H1 (cell line): ENCODE results near the gene MAP1B. TPM values are rescaled to one million over a fixed set of nuclear protein-coding genes. Genes with fewer than 3 reads are reported as not detected.

Experiments
- CTCF ChIA-PET: fragments of 300-600 bp; sonication (Branson Sonifier 250); formaldehyde crosslinking; loops from one replicate; lab custom pipeline; 2021; ENCODE audit not compliant: partially characterized antibody; lab: Charles Lee
- POLR2A ChIA-PET: fragments of 300-600 bp; sonication (Branson Sonifier 250); formaldehyde crosslinking; loops from one replicate; lab custom pipeline; 2021; ENCODE audit warnings: inconsistent platforms; ENCODE audit not compliant: partially characterized antibody; lab: Charles Lee
- DNase-seq, 2 experiments: peaks; one replicate each; pipeline versions ENCODE4 v3.0.0 to v3.0.0-alpha.2; 2010 to 2022; ENCODE audit warnings: low spot score in 2 of 2, low read depth in 1 of 2, mixed read lengths in 1 of 2
- FAIRE-seq: peaks from 2 replicates; lab custom pipeline; 2011; peaks lifted over from hg19 to GRCh38; lab: Jason Lieb, UNC
- H2AFZ ChIP-seq: 2 replicates; pipeline ENCODE4 v1.8.1; 2012; ENCODE audit warnings: low read length, inconsistent platforms
- H2AK5ac ChIP-seq: 2 replicates; pipeline ENCODE4 v1.6.1; 2013; ENCODE audit warnings: low read depth, low read length
- H2BK120ac ChIP-seq: replicated peaks from 2 replicates; pipeline ENCODE3; 2013; ENCODE audit warnings: low read depth, low read length, inconsistent platforms
- H2BK12ac ChIP-seq: 2 replicates; pipeline ENCODE4 v1.6.1; 2013; ENCODE audit warnings: low read depth, low read length
- H2BK15ac ChIP-seq: 2 replicates; pipeline ENCODE4 v1.6.1; 2013; ENCODE audit warnings: low read length
- H2BK20ac ChIP-seq: 2 replicates; pipeline ENCODE4 v1.6.1; 2013; ENCODE audit warnings: low read length
- H2BK5ac ChIP-seq: 2 replicates; pipeline ENCODE4 v1.6.1; 2013; ENCODE audit warnings: low read depth, low read length
- H3K14ac ChIP-seq: 2 replicates; pipeline ENCODE4 v1.6.1; 2013; ENCODE audit warnings: inconsistent platforms; ENCODE audit not compliant: insufficient read length
- H3K18ac ChIP-seq: 2 replicates; pipeline ENCODE4 v1.6.1; 2013; ENCODE audit warnings: low read length; ENCODE audit errors: extremely low read depth
- H3K23ac ChIP-seq: 2 replicates; pipeline ENCODE4 v1.6.1; 2013; ENCODE audit warnings: inconsistent platforms; ENCODE audit not compliant: insufficient read length
- H3K23me2 ChIP-seq: 2 replicates; pipeline ENCODE4 v1.6.1; 2013; ENCODE audit warnings: low read depth, low read length
- H3K27ac ChIP-seq: 2 replicates; pipeline ENCODE4 v1.6.1; 2011; ENCODE audit warnings: low read depth, low read length, inconsistent platforms
- H3K27me3 ChIP-seq, 4 experiments: replicated peaks in 1 of 4; 1 replicate in 1 of 4; 2 replicates in 3 of 4; pipeline versions ENCODE4 v1.6.1 to v1.8.1; 2011 to 2013; ENCODE audit warnings: low read length in 3 of 4, mild to moderate bottlenecking in 3 of 4, inconsistent platforms in 2 of 4, mixed read lengths in 2 of 4, moderate library complexity in 1 of 4; ENCODE audit not compliant: control insufficient read depth in 3 of 4, insufficient read depth in 3 of 4; ENCODE audit errors: extremely low read depth in 1 of 4
- H3K36me3 ChIP-seq, 4 experiments: 2 replicates each; pipeline versions ENCODE4 v1.6.1 to v1.8.1; 2011 to 2013; ENCODE audit warnings: mild to moderate bottlenecking in 4 of 4, low read length in 3 of 4, moderate library complexity in 2 of 4, control low read depth in 1 of 4, inconsistent platforms in 1 of 4; ENCODE audit not compliant: insufficient read depth in 4 of 4, control insufficient read depth in 2 of 4
- H3K4ac ChIP-seq: replicated peaks from 2 replicates; pipeline ENCODE3; 2013; ENCODE audit warnings: low read length, low read depth, mixed read lengths, inconsistent platforms; ENCODE audit not compliant: insufficient read length
- H3K4me1 ChIP-seq, 4 experiments: replicated peaks in 1 of 4; 1 replicate in 1 of 4; 2 replicates in 3 of 4; pipeline versions ENCODE4 v1.6.1 to v1.8.1; 2011 to 2013; ENCODE audit warnings: low read length in 3 of 4, inconsistent platforms in 2 of 4, mixed read lengths in 1 of 4; ENCODE audit not compliant: insufficient read depth in 4 of 4, control insufficient read depth in 3 of 4
- H3K4me2 ChIP-seq, 2 experiments: 2 replicates each; pipeline versions ENCODE4 v1.6.1 to v1.8.1; 2011 to 2013; ENCODE audit warnings: low read depth in 2 of 2, low read length in 2 of 2, control low read depth in 1 of 2, inconsistent platforms in 1 of 2, mild to moderate bottlenecking in 1 of 2; ENCODE audit not compliant: insufficient read depth in 1 of 2
- H3K4me3 ChIP-seq, 4 experiments: fragments of 200-600, 300-600 bp in 1 of 4; sonication (generic), shearing (Covaris generic), sonication (Bioruptor Twin) in 1 of 4; 2 replicates each; pipeline versions ENCODE4 v1.5.1 to v1.8.1; 2011 to 2016; ENCODE audit warnings: low read length in 4 of 4, low read depth in 3 of 4, control low read depth in 2 of 4, inconsistent platforms in 2 of 4, mild to moderate bottlenecking in 2 of 4, mixed read lengths in 1 of 4, moderate library complexity in 1 of 4; ENCODE audit not compliant: insufficient read depth in 2 of 4; ENCODE audit errors: extremely low read depth in 1 of 4
- H3K56ac ChIP-seq: replicated peaks from 2 replicates; pipeline ENCODE3; 2013; ENCODE audit warnings: low read depth, mild to moderate bottlenecking, mixed read lengths, low read length, inconsistent platforms; ENCODE audit not compliant: insufficient read length
- H3K79me1 ChIP-seq: 2 replicates; pipeline ENCODE4 v1.6.1; 2013; ENCODE audit warnings: low read depth, low read length, control low read depth
- H3K79me2 ChIP-seq, 2 experiments: 2 replicates each; pipeline versions ENCODE4 v1.6.1 to v1.8.1; 2012 to 2013; ENCODE audit warnings: low read length in 2 of 2, mild to moderate bottlenecking in 2 of 2, inconsistent platforms in 1 of 2; ENCODE audit not compliant: insufficient read depth in 2 of 2, control insufficient read depth in 1 of 2
- H3K9ac ChIP-seq, 4 experiments: replicated peaks in 1 of 4; 1 replicate in 1 of 4; 2 replicates in 3 of 4; pipeline versions ENCODE4 v1.6.1 to v1.8.1; 2011 to 2013; ENCODE audit warnings: low read depth in 3 of 4, low read length in 3 of 4, control low read depth in 2 of 4, mild to moderate bottlenecking in 2 of 4, moderate library complexity in 2 of 4, inconsistent platforms in 1 of 4; ENCODE audit errors: extremely low read depth in 1 of 4
- H3K9me3 ChIP-seq, 2 experiments: 2 replicates each; pipeline versions ENCODE4 v1.6.1 to v1.8.1; 2012 to 2013; ENCODE audit warnings: mild to moderate bottlenecking in 2 of 2, moderate library complexity in 2 of 2, control low read depth in 1 of 2, inconsistent platforms in 1 of 2, low read depth in 1 of 2, low read length in 1 of 2, mixed read lengths in 1 of 2; ENCODE audit not compliant: insufficient read depth in 2 of 2
- H4K20me1 ChIP-seq, 2 experiments: replicated peaks in 1 of 2; 2 replicates each; pipeline versions ENCODE3 to v1.8.1; 2011 to 2013; ENCODE audit warnings: inconsistent platforms in 2 of 2, low read length in 2 of 2, mild to moderate bottlenecking in 1 of 2; ENCODE audit not compliant: insufficient read depth in 2 of 2, control insufficient read depth in 1 of 2
- H4K5ac ChIP-seq: 2 replicates; pipeline ENCODE4 v1.6.1; 2013; ENCODE audit warnings: low read length, low read depth, mixed read lengths, inconsistent platforms; ENCODE audit not compliant: insufficient read length
- H4K8ac ChIP-seq: 2 replicates; pipeline ENCODE4 v1.8.0; 2013; ENCODE audit warnings: mild to moderate bottlenecking, moderate library complexity, low read length, inconsistent platforms; ENCODE audit not compliant: insufficient read depth; ENCODE audit errors: extremely low read depth
- H4K91ac ChIP-seq: replicated peaks from 2 replicates; pipeline ENCODE3; 2013; ENCODE audit warnings: low read length, mixed read lengths, inconsistent platforms; ENCODE audit not compliant: insufficient read length
- KDM4A ChIP-seq: IDR thresholded peaks from one replicate; pipeline ENCODE4 v1.7.1; 2012; ENCODE audit warnings: low read depth, mild to moderate bottlenecking, moderate library complexity, low read length, inconsistent platforms; ENCODE audit not compliant: severe bottlenecking
- TAF1 ChIP-seq: IDR thresholded peaks from 2 replicates; pipeline ENCODE4 v1.6.1; 2011; ENCODE audit warnings: mild to moderate bottlenecking, low read depth, low read length
- WGBS, 2 experiments: shearing (Covaris generic) in 1 of 2; methylation state at CpG; one replicate each; pipeline versions ENCODE4 v1.1.6 to v1.1.7; 2013 to 2015; ENCODE audit warnings: low lambda C conversion rate in 2 of 2, mixed read lengths in 2 of 2, inconsistent platforms in 1 of 2, low coverage in 1 of 2, missing lambda C conversion rate in 1 of 2; ENCODE audit not compliant: insufficient replicate concordance in 2 of 2, insufficient coverage in 1 of 2, insufficient read length in 1 of 2; ENCODE audit errors: extremely low coverage in 1 of 2, missing lambda C conversion rate in 1 of 2; 5-methylcytosine and 5-hydroxymethylcytosine counted together
- polyA plus RNA-seq, 7 experiments: library from polyadenylated mRNA; depleted of rRNA in 3 of 7; stranded (reverse) in 5 of 7; unstranded in 2 of 7; fragments of >200 nt in 5 of 7; fragments of 200-250 nt in 2 of 7; gene quantifications; 1 replicate in 5 of 7; 2 replicates in 1 of 7; 4 replicates in 1 of 7; pipeline versions ENCODE4 v1.2.1 to v1.2.3, GENCODE V29; 2011 to 2013; ENCODE audit warnings: missing spikeins in 2 of 7, mixed read lengths in 2 of 7
- total RNA-seq: library from RNA; stranded (reverse); fragmentation: NEBNext Ultra II Directional; extraction: Animal tissue kit (Norgen Biotek cat#: 25700); gene quantifications from 2 replicates; pipeline ENCODE4 v1.2.1, GENCODE V29; 2021

MAP1B gene
- total and polyA plus RNA-seq, 2 of the 8 experiments (the other 6 are each of a cell fraction or from before 2014, with no cell fraction given): 24.5 to 120 TPM

DNA sequence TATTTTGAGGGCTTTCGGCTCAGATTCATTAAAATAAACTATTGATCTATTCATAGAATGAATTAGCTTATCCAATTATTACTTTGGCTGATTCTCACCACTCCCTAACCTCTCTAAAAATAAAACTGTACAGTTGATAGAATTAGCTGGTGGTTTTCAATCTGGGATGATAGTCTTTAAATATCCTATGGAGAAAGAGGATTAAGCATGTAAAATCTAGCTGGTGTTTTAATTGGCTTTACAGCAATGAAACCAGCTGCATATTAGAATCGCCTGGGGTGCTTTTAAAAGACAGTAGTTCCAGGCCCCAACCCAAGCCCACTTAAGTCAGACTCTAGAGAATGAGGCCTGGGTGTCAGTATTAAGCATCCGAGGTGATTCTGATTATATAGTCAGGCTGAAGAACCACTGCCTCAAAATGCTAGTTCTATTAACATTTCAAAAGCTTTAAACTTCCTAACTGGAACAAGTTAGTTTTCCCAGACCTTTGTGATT is 95.1 kb downstream of the MAP1B start:
- Histone ChIP-seq H4K20me1 (peaks cover 0 to 2% of the 10 kb centered on the region in 2 experiments), H2BK5ac (no peak overlapping the region), H3K4me2 (no peak overlapping the region), H3K79me2 (no peaks in the 10 kb centered on the region), H3K4me3 (no peak overlapping the region), H3K56ac (no peak overlapping the region), H3K23ac (no peak overlapping the region), H3K23me2 (no peaks in the 10 kb centered on the region), H2BK20ac (no peak overlapping the region), H3K18ac (no peak overlapping the region), H3K14ac (no peak overlapping the region), H3K36me3 (peaks cover 18 to 77% (median 48%) of the 10 kb centered on the region in 4 experiments), H2AK5ac (no peak overlapping the region), H3K27ac (no peak overlapping the region), H3K9ac (no peak overlapping the region), H4K91ac (no peak overlapping the region), H2BK15ac (no peak overlapping the region), H3K9me3 (no peaks in the 10 kb centered on the region), H3K4me1 (peaks cover 0 to 2% (median 0%) of the 10 kb centered on the region in 4 experiments; a peak in 1 of 7 replicates), H4K5ac (no peak overlapping the region), H3K27me3 (no peaks in the 10 kb centered on the region), H2BK120ac (no peak overlapping the region), H4K8ac (no peak overlapping the region), H2AFZ (no peak overlapping the region), H3K79me1 (no peaks in the 10 kb centered on the region), H3K4ac (no peak overlapping the region), H2BK12ac (no peak overlapping the region)
- FAIRE-seq: no peak
- 83% methylated on average over 3 of the region's 3 CpGs; no CpG with 5 or more reads in 1 of the 2 experiments for WGBS, 2 experiments
- DNase-seq: no peak
- TF ChIP-seq TAF1 (no peak), KDM4A (no peak)
- POLR2A ChIA-PET: no interaction called here
- CTCF ChIA-PET: interaction anchor here (0.5 kb wide), 1 partner anchor 377 kb away, joined by 3 read pairs; no protein-coding TSS in a partner anchor
